HCT116 (cell line): ENCODE measurements around the gene TCAP. TPM values are rescaled to one million over a fixed set of nuclear protein-coding genes. Genes with fewer than 3 reads are reported as not detected.

Experiments used
- ATAC-seq: fragments of 200-7000 bp; cut with Tn5 transposase; 2 replicates; pipeline ENCODE4 v1.9.1; 2020; ENCODE audit warnings: mild to moderate bottlenecking, moderate library complexity
- BruUV-seq: library from RNA; stranded (reverse); fragments of 400-500 nt; replicated peaks from 2 replicates; lab custom pipeline; 2021; lab: Mats Ljungman, UMichigan
- CTCF ChIA-PET: fragments of 300-600 bp; sonication (Branson Sonifier 250); formaldehyde crosslinking; loops from one replicate; lab custom pipeline; 2021; ENCODE audit warnings: antibody characterized with exemption; lab: Charles Lee
- POLR2A ChIA-PET: fragments of 300-600, 350-600 bp; sonication (Branson Sonifier 250); formaldehyde crosslinking; loops from one replicate; lab custom pipeline; 2021; ENCODE audit warnings: antibody characterized with exemption; lab: Charles Lee
- RAD21 ChIA-PET, 2 experiments: fragments of 300-600 bp; sonication (Branson Sonifier 250); formaldehyde crosslinking; loops; one replicate each; lab custom pipeline; 2023; ENCODE audit warnings: low total read pairs in 2 of 2; ENCODE audit not compliant: uncharacterized antibody in 2 of 2, unreplicated experiment in 2 of 2, low non-redundant PET in 1 of 2; lab: Charles Lee
- DNase-seq: peaks from one replicate; pipeline ENCODE4 v3.0.0-alpha.2; 2010; ENCODE audit warnings: low read depth, low spot score
- H2AFZ ChIP-seq: fragments of 200-600 bp; shearing (Covaris generic), sonication (generic); 2 replicates; pipeline ENCODE4 v1.6.1; 2017; ENCODE audit warnings: low read depth, mixed run types, mixed read lengths, antibody characterized with exemption, low read length; ENCODE audit not compliant: poor library complexity, severe bottlenecking
- H3K27ac ChIP-seq: 2 replicates; pipeline ENCODE4 v1.5.1; 2012; ENCODE audit warnings: low read depth, low read length
- H3K27me3 ChIP-seq: fragments of 200-600 bp; sonication (generic); 2 replicates; pipeline ENCODE4 v1.6.1; 2016; ENCODE audit warnings: mixed run types, low read length, mixed read lengths; ENCODE audit not compliant: insufficient read depth
- H3K36me3 ChIP-seq, 2 experiments: fragments of 200-500 bp in 1 of 2; fragments of 200-600 bp in 1 of 2; sonication (Bioruptor generic) in 1 of 2; sonication (generic) in 1 of 2; 2 replicates each; pipeline versions ENCODE4 v1.5.1 to v1.6.1; 2014 to 2016; ENCODE audit warnings: low read length in 2 of 2, inconsistent platforms in 1 of 2, mixed read lengths in 1 of 2, mixed run types in 1 of 2; ENCODE audit not compliant: insufficient read depth in 2 of 2, control insufficient read depth in 1 of 2
- H3K4me1 ChIP-seq, 2 experiments: fragments of 200-600 bp in 1 of 2; sonication (generic) in 1 of 2; 2 replicates each; pipeline versions ENCODE4 v1.5.1 to v1.6.1; 2012 to 2017; ENCODE audit warnings: low read length in 2 of 2, inconsistent platforms in 1 of 2, mild to moderate bottlenecking in 1 of 2, mixed read lengths in 1 of 2, mixed run types in 1 of 2, moderate library complexity in 1 of 2; ENCODE audit not compliant: insufficient read depth in 2 of 2, control insufficient read depth in 1 of 2
- H3K4me2 ChIP-seq: fragments of 200-600 bp; sonication (generic); 2 replicates; pipeline ENCODE4 v1.6.1; 2017; ENCODE audit warnings: mixed run types, low read length, mixed read lengths
- H3K4me3 ChIP-seq, 2 experiments: fragments of 200-600 bp in 1 of 2; sonication (generic) in 1 of 2; replicated peaks in 1 of 2; 2 replicates each; pipeline ENCODE4 v1.5.1; 2011 to 2016; ENCODE audit warnings: low read length in 2 of 2, control low read depth in 1 of 2, low read depth in 1 of 2, mild to moderate bottlenecking in 1 of 2, mixed read lengths in 1 of 2, mixed run types in 1 of 2
- H3K79me2 ChIP-seq: fragments of 200-600 bp; sonication (generic); 2 replicates; pipeline ENCODE4 v1.6.1; 2017; ENCODE audit warnings: mild to moderate bottlenecking, mixed run types, low read length, moderate library complexity, mixed read lengths; ENCODE audit not compliant: insufficient read depth
- H3K9ac ChIP-seq: fragments of 200-600 bp; sonication (generic); 2 replicates; pipeline ENCODE4 v1.6.1; 2016; ENCODE audit warnings: low read length, mixed read lengths
- H3K9me2 ChIP-seq: fragments of 200-600 bp; sonication (generic), shearing (Covaris generic); 2 replicates; pipeline ENCODE4 v1.6.1; 2017; ENCODE audit warnings: mixed run types, mild to moderate bottlenecking, moderate library complexity; ENCODE audit not compliant: insufficient read depth
- H3K9me3 ChIP-seq, 2 experiments: fragments of 200-500 bp in 1 of 2; fragments of 200-600 bp in 1 of 2; sonication (Bioruptor generic) in 1 of 2; sonication (generic) in 1 of 2; 2 replicates each; pipeline ENCODE4 v1.6.1; 2014 to 2017; ENCODE audit warnings: low read length in 2 of 2, mixed read lengths in 2 of 2, inconsistent platforms in 1 of 2, low read depth in 1 of 2, mild to moderate bottlenecking in 1 of 2, mixed run types in 1 of 2, moderate library complexity in 1 of 2; ENCODE audit not compliant: control insufficient read depth in 1 of 2, insufficient read depth in 1 of 2
- H4K20me1 ChIP-seq: fragments of 200-600 bp; sonication (generic), shearing (Covaris generic); 2 replicates; pipeline ENCODE4 v1.6.1; 2017; ENCODE audit warnings: mixed run types, mild to moderate bottlenecking, moderate library complexity; ENCODE audit not compliant: insufficient read depth
- CTCF ChIP-seq, 3 experiments: fragments of 200-600 bp in 1 of 3; sonication (generic) in 1 of 3; IDR thresholded peaks in 2 of 3; conservative IDR thresholded peaks in 1 of 3; 2 replicates each; pipeline ENCODE4 v1.5.1; 2012 to 2017; ENCODE audit warnings: low read depth in 2 of 3, low read length in 2 of 3, antibody characterized with exemption in 1 of 3, borderline replicate concordance in 1 of 3, control low read depth in 1 of 3, mild to moderate bottlenecking in 1 of 3, mixed read lengths in 1 of 3, mixed run types in 1 of 3, moderate library complexity in 1 of 3; ENCODE audit not compliant: insufficient read depth in 1 of 3
- EGR1 ChIP-seq: IDR thresholded peaks from 2 replicates; pipeline ENCODE4 v1.6.1; 2012; ENCODE audit warnings: low read depth
- FOSL1 ChIP-seq: IDR thresholded peaks from 2 replicates; pipeline ENCODE4 v1.6.1; 2012; ENCODE audit warnings: low read depth
- JUND ChIP-seq: IDR thresholded peaks from 2 replicates; pipeline ENCODE4 v1.6.1; 2012
- POLR2A ChIP-seq: IDR thresholded peaks from 2 replicates; pipeline ENCODE4 v1.7.0; 2011; ENCODE audit warnings: borderline replicate concordance; ENCODE audit not compliant: insufficient read depth, insufficient read length; ENCODE audit errors: extremely low read depth
- POLR2AphosphoS5 ChIP-seq: IDR thresholded peaks from 2 replicates; pipeline ENCODE4 v1.6.1; 2011; ENCODE audit warnings: mild to moderate bottlenecking, low read depth, low read length, moderate library complexity
- RAD21 ChIP-seq: IDR thresholded peaks from 2 replicates; pipeline ENCODE4 v1.6.1; 2012; ENCODE audit warnings: low read depth, mild to moderate bottlenecking
- REST ChIP-seq: IDR thresholded peaks from 2 replicates; pipeline ENCODE4 v1.6.1; 2012; ENCODE audit warnings: low read depth
- SRF ChIP-seq: IDR thresholded peaks from 2 replicates; pipeline ENCODE4 v1.6.1; 2012; ENCODE audit warnings: low read depth
- TCF7L2 ChIP-seq: IDR thresholded peaks from 2 replicates; pipeline ENCODE4 v1.7.0; 2011; ENCODE audit warnings: borderline replicate concordance, inconsistent platforms; ENCODE audit not compliant: insufficient read depth, insufficient read length; ENCODE audit errors: extremely low read depth
- YY1 ChIP-seq: IDR thresholded peaks from 2 replicates; pipeline ENCODE4 v1.6.1; 2011; ENCODE audit warnings: low read length, low read depth, moderate library complexity, mild to moderate bottlenecking; ENCODE audit not compliant: insufficient replicate concordance; ENCODE audit errors: extremely low read depth
- ZBTB33 ChIP-seq: IDR thresholded peaks from 2 replicates; pipeline ENCODE4 v1.6.1; 2011; ENCODE audit warnings: mild to moderate bottlenecking, low read length, moderate library complexity; ENCODE audit not compliant: insufficient replicate concordance; ENCODE audit errors: extremely low read depth
- ZNF274 ChIP-seq: fragments of 200-500 bp; sonication (Bioruptor generic); IDR thresholded peaks from 2 replicates; pipeline ENCODE4 v1.6.1; 2014; ENCODE audit warnings: mild to moderate bottlenecking, low read depth, low read length, inconsistent platforms
- intact Hi-C: fragments of 100-400 bp; cut with micrococcal nuclease; formaldehyde crosslinking; loops from 2 replicates; pipeline ENCODE4 v1.10.0; 2022
- total RNA-seq: library from RNA; stranded (reverse); gene quantifications from one replicate; pipeline ENCODE4 v1.2.1, GENCODE V29; 2021; ENCODE audit not compliant: unreplicated experiment
- TF ChIP-seq, protein P1 (sequence below): IDR thresholded peaks from 2 replicates; pipeline ENCODE4 v1.6.1; 2012

TCAP gene
- total RNA-seq, 1 experiment from 2014 or later = 1.5 TPM

- Histone ChIP-seq H3K27ac (peak within 1 kb of the TSS; percentile 76), H3K27me3 (no peaks in the 10 kb centered on the region), H3K4me2 (peak within 1 kb of the TSS; percentile 79), H3K9me3 (no peaks in the 10 kb centered on the region), H3K4me3 (peak within 1 kb of the TSS; percentile 76 to 88), H3K4me1 (peaks cover 20 to 44% of the 10 kb centered on the region in 2 experiments), H2AFZ (no peak within 1 kb of the TSS), H3K9ac (peak within 1 kb of the TSS; percentile 91), H3K79me2 (peaks cover 49% of the 10 kb centered on the region), H3K9me2 (no peaks in the 10 kb centered on the region), H4K20me1 (no peaks in the 10 kb centered on the region), H3K36me3 (no peaks in the 10 kb centered on the region)
- ChIA-PET RAD21 (interaction anchor here in 1 of 2 experiments (1.3 kb wide), 1 partner anchor 78 kb away, joined by 4 read pairs; no protein-coding TSS in a partner anchor), CTCF (interaction anchor here (0.9 to 2.2 kb wide), 7 partner anchors 11 to 81 kb away, joined by 3 to 13 read pairs (median 3); partner anchors contain the start of gene MIEN1), POLR2A (interaction anchor here (0.8 to 1.7 kb wide), 6 partner anchors 11 to 84 kb away, joined by 3 to 16 read pairs (median 6); partner anchors contain the start of gene PGAP3)
- intact Hi-C loops = no loop called here
- TF ChIP-seq JUND = no peak
- TF ChIP-seq FOSL1 = no peak
- TF ChIP-seq POLR2A = peak; percentile 66
- TF ChIP-seq EGR1 = peak; percentile 63
- no peak for TF ChIP-seq CTCF (IDR thresholded peaks at IDR 0.05 in 2 of 3, conservative IDR thresholded peaks at IDR 0.05 in 1 of 3; ENCODE audit: borderline replicate concordance in 1 of 3, insufficient read depth in 1 of 3, low read depth in 2 of 3, low read length in 2 of 3)
- TF ChIP-seq ZNF274 = no peak
- TF ChIP-seq, protein P1, sequence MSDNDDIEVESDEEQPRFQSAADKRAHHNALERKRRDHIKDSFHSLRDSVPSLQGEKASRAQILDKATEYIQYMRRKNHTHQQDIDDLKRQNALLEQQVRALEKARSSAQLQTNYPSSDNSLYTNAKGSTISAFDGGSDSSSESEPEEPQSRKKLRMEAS = no peak
- no peak for TF ChIP-seq RAD21
- TF ChIP-seq REST = no peak
- no peak for TF ChIP-seq ZBTB33
- TF ChIP-seq YY1 = no peak
- peak; percentile 86 for TF ChIP-seq POLR2AphosphoS5
- TF ChIP-seq TCF7L2 = no peak
- no peak for TF ChIP-seq SRF
- peak; percentile 57 for DNase-seq
- peak; percentile 92 for ATAC-seq
- no TSS peak for BruUV-seq
Measured at GRCh38 chr17:39699818-39700147, 34.6 kb downstream of the TCAP start, which contains the start of gene ERBB2. Gene ERBB2, plus strand, starts transcription at chr17:39700064. Its CDS starts 175 bp downstream, at chr17:39700239.
